Mesodermal cell (in vitro differentiated cells): ENCODE results near the gene PDE6B.

ENCODE experiments used
- H3K27ac ChIP-seq: 2 replicates; pipeline ENCODE4 v1.7.0; 2013; ENCODE audit warnings: mild to moderate bottlenecking, low read depth, low read length, moderate library complexity; ENCODE audit not compliant: severe bottlenecking
- H3K36me3 ChIP-seq: 2 replicates; pipeline ENCODE4 v1.7.1; 2013; ENCODE audit warnings: mild to moderate bottlenecking, low read length, moderate library complexity; ENCODE audit not compliant: control insufficient read depth, insufficient read depth
- H3K4me1 ChIP-seq: one replicate; pipeline ENCODE4 v1.7.1; 2013; ENCODE audit warnings: mild to moderate bottlenecking, low read length; ENCODE audit not compliant: insufficient read depth, control insufficient read depth, poor library complexity, severe bottlenecking
- H3K4me3 ChIP-seq: 2 replicates; pipeline ENCODE4 v1.7.0; 2013; ENCODE audit warnings: low read length, control low read depth, mild to moderate bottlenecking; ENCODE audit not compliant: insufficient read depth, poor library complexity, severe bottlenecking; ENCODE audit errors: extremely low read depth
- H3K9me3 ChIP-seq: 2 replicates; pipeline ENCODE4 v1.7.1; 2013; ENCODE audit warnings: mild to moderate bottlenecking, low read length, moderate library complexity; ENCODE audit not compliant: control insufficient read depth
- WGBS, 2 experiments: methylation state at CpG; one replicate each; pipeline ENCODE4 v1.1.5; 2013; ENCODE audit warnings: missing lambda C conversion rate in 2 of 2; ENCODE audit not compliant: insufficient coverage in 2 of 2; 5-methylcytosine and 5-hydroxymethylcytosine counted together

Gene PDE6B

GRCh38 chr4:613126-613525, 12.2 kb upstream of the PDE6B start:
- Histone ChIP-seq H3K27ac (no peak overlapping the region), H3K9me3 (peaks cover 5% of the 10 kb centered on the region), H3K4me1 (peaks cover 5% of the 10 kb centered on the region), H3K4me3 (no peak overlapping the region), H3K36me3 (no peaks in the 10 kb centered on the region)
- 82 to 97% methylated on average over 6 to 7 of the region's 9 CpGs for WGBS, 2 experiments

GRCh38 chr4:616091-616490, 9.3 kb upstream of the PDE6B start:
- Histone ChIP-seq H3K9me3 (no peaks in the 10 kb centered on the region), H3K36me3 (no peaks in the 10 kb centered on the region), H3K4me3 (no peak overlapping the region), H3K27ac (no peak overlapping the region), H3K4me1 (no peaks in the 10 kb centered on the region)
- WGBS, 2 experiments = 83% methylated on average over 1 of the region's 1 CpG

- no peaks in the 10 kb centered on the region for H3K4me1 ChIP-seq
- no peak overlapping the region for H3K4me3 ChIP-seq
- WGBS, 2 experiments = 93 to 96% methylated on average over 20 to 21 of the region's 27 CpGs
- no peaks in the 10 kb centered on the region for H3K9me3 ChIP-seq
- no peak overlapping the region for H3K27ac ChIP-seq
- no peaks in the 10 kb centered on the region for H3K36me3 ChIP-seq
Measured at GRCh38 chr4:616911-617643, 8.3 kb upstream of the PDE6B start.

GRCh38 chr4:617644-618641, 7.4 kb upstream of the PDE6B start:
- Histone ChIP-seq H3K27ac (no peak overlapping the region), H3K9me3 (no peaks in the 10 kb centered on the region), H3K4me3 (no peak overlapping the region), H3K4me1 (no peaks in the 10 kb centered on the region), H3K36me3 (no peaks in the 10 kb centered on the region)
- WGBS, 2 experiments = 81% methylated on average over 12 to 17 of the region's 18 CpGs

GRCh38 chr4:620201-620600, 5.2 kb upstream of the PDE6B start:
- Histone ChIP-seq H3K9me3 (no peaks in the 10 kb centered on the region), H3K4me3 (no peak overlapping the region), H3K36me3 (no peaks in the 10 kb centered on the region), H3K4me1 (peaks cover 15% of the 10 kb centered on the region), H3K27ac (no peak overlapping the region)
- WGBS, 2 experiments = 86 to 92% methylated on average over 11 of the region's 11 CpGs

- H3K9me3 ChIP-seq = no peaks in the 10 kb centered on the region
- H3K4me3 ChIP-seq = no peak overlapping the region
- H3K27ac ChIP-seq = no peak overlapping the region
- 91 to 97% methylated on average over 16 to 18 of the region's 19 CpGs for WGBS, 2 experiments
- peaks cover 17% of the 10 kb centered on the region for H3K4me1 ChIP-seq
- no peaks in the 10 kb centered on the region for H3K36me3 ChIP-seq
Measured at GRCh38 chr4:620851-621261, 4.5 kb upstream of the PDE6B start.

GRCh38 chr4:621296-622070, 3.9 kb upstream of the PDE6B start:
- peaks cover 17% of the 10 kb centered on the region for H3K4me1 ChIP-seq
- H3K9me3 ChIP-seq = no peaks in the 10 kb centered on the region
- no peaks in the 10 kb centered on the region for H3K36me3 ChIP-seq
- H3K27ac ChIP-seq = no peak overlapping the region
- H3K4me3 ChIP-seq = no peak overlapping the region
- WGBS, 2 experiments = 83 to 91% methylated on average over 14 to 21 of the region's 22 CpGs

GRCh38 chr4:622071-622995, 3.0 kb upstream of the PDE6B start:
- Histone ChIP-seq H3K9me3 (no peaks in the 10 kb centered on the region), H3K4me1 (peaks cover 17% of the 10 kb centered on the region), H3K36me3 (no peaks in the 10 kb centered on the region), H3K4me3 (no peak overlapping the region), H3K27ac (no peak overlapping the region)
- WGBS, 2 experiments = 90% methylated on average over 21 to 22 of the region's 22 CpGs

- H3K27ac ChIP-seq = no peak overlapping the region
- WGBS, 2 experiments = 88 to 93% methylated on average over 10 to 21 of the region's 24 CpGs
- no peaks in the 10 kb centered on the region for H3K36me3 ChIP-seq
- H3K4me3 ChIP-seq = no peak overlapping the region
- H3K9me3 ChIP-seq = no peaks in the 10 kb centered on the region
- peaks cover 17% of the 10 kb centered on the region for H3K4me1 ChIP-seq
Measured at GRCh38 chr4:622996-623913, 2.1 kb upstream of the PDE6B start.
